Anterior cingulate cortex (tissue), 58 donors: ENCODE measurements around the gene MAP4K2.

ENCODE experiments used
- DNase-seq, 58 donors: peaks; one replicate each; lab custom pipeline; 2025; lab: John Stamatoyannopoulos, UW

The MAP4K2 gene

GRCh38 chr11:64772303-64773018, 30.6 kb downstream of the MAP4K2 start:
- DNase-seq: no peak

GRCh38 chr11:64771861-64772260, 31.2 kb downstream of the MAP4K2 start:
- no peak for DNase-seq

GRCh38 chr11:64770120-64770519, 32.9 kb downstream of the MAP4K2 start:
- DNase-seq: no peak

- DNase-seq: no peak
Measured at GRCh38 chr11:64769283-64769682, 33.7 kb downstream of the MAP4K2 start.

DNA sequence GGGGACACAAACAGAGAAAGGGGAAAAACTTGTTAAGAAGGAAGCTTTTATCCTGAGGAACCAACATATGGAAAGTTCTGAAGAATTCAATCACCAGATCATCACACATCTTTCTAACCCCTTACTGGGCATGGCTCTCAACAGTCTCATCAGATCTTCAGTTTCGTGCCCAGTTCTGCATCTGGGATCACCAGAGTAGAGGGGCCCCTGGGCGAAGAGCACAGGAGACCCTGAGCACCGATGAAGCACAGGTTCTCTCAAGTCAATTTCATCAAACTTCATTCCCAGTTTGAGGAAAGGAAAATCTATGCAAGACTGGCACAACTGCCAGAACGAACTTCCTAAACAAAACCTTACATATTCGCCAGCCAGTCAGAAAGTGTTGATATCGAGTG, 34.7 kb downstream of the MAP4K2 start:
- no peak for DNase-seq

DNA sequence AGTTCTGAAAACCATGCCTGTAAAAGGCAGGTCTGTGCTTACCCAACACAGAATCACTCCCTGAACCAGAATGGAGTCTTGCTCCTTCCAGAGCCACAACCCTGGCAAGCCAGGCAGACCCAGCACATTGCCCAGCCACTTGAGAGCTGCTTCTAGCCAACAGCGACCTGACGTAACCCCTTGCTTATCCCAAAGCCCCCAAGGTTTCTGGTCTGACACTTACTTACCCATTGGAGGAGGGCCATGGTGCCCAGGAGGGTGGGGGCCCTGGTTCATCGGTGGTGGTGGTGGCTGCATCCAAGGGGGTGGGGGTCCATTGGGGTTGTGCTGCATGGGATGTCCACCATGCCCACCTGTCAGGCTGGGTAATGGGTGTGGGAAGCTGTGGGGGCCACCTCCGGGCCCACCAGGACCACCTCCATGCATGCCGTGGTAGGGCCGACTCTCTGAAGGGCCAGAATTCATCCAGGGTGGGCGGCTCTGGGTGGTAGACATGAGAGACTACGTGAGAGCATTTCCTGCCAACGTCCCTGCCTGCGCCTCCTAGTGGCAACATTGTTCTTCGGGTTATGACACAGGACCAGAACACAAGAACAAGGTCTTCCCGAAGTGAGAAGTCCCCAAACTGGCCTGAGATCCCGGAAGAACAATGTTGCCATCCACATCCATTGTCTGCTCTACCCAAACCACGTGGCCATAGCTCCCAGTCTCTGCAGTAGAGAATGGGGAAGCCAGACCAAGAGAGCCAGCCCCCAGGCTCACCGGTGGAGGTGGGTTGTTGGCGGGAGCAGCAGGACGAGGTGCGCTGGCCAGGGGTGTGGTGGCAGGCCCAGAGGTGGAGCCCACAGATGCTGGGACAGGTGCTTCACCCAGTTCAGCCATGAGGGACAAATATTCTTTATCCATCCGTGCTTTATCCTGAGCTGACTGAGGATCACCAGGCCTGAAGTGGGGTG, 35.4 kb downstream of the MAP4K2 start:
- peak in 17 of 58 donors; percentile 10 to 77 (median 33) for DNase-seq

- no peak for DNase-seq
Measured at GRCh38 chr11:64766881-64767280, 36.1 kb downstream of the MAP4K2 start.

- no peak for DNase-seq
Measured at GRCh38 chr11:64765851-64766665, 37.0 kb downstream of the MAP4K2 start.

DNA sequence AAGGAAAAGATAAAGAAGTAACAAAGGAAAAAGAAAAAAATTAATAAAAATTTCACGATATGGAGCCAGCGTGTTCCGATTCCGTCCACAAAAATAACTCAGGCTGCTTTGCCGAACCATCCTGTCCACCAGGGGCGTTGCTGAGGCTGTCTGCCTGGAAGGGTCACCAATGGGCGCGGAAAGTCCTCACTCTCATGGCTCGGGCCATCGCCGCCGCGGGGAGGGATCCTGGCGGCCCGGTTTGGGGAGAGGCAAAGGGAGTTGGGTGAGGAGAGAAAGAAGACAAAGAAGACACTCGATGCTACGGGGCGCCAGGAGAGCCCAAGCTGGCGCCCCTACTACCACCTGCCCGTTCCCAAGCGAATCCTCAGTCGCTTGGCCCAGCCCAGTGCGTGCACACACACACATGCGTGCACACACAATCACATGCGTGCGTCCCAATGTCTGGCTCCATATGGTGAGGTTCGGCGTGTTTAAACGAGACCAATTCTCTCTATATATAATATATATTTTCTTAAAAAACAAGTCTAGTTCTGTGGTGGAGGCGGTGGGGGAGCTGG, 37.6 kb downstream of the MAP4K2 start:
- peak in 3 of 58 donors; percentile 12 to 23 (median 21) for DNase-seq

DNA sequence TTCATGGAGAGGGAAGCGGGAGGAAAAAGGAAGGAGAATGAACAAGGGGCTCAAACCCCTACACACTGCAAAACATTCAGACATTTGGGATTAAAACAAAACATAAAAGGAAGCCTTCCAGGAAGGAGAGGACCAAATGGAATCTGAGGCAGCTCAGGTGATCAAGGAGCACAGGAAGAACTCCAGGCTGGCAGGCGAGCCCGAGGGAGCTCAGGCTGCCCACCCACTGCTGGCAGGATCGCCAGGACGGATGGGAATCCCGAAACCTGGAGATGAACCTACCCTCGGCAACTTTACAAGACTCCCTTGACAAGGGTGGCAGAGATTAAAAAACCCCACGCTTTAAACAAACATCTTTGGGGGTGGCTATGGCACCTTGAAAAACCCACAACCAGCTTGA, 38.3 kb downstream of the MAP4K2 start:
- no peak for DNase-seq

GRCh38 chr11:64764040-64764611, 38.9 kb downstream of the MAP4K2 start:
- DNase-seq: no peak

DNA sequence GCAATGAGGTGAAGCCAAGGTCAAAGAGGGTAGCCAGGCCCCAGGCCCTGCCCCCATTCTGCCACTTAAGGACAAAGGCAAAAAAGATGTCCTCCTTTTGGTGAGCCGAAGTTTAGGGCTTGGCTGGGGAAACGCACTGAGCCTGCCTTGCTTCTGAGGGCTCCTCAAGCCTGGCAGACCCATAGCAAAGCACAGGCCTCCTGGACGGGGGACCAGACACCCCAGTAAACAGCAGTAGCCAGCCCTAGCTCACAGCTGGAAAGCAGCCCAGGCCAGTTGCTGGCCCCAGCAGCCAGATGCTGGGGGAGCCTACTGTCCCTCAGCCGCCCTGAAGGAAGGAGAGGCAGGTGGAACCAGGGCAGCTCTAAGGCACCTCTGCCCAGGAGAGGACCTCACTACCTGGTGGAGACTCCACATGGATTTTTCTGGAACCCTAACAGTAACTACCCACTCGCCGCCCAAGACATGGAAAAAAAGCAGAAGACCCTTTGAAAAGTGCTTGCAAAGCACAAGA, 39.4 kb downstream of the MAP4K2 start:
- peak in 9 of 58 donors; percentile 16 to 69 (median 48) for DNase-seq

DNA sequence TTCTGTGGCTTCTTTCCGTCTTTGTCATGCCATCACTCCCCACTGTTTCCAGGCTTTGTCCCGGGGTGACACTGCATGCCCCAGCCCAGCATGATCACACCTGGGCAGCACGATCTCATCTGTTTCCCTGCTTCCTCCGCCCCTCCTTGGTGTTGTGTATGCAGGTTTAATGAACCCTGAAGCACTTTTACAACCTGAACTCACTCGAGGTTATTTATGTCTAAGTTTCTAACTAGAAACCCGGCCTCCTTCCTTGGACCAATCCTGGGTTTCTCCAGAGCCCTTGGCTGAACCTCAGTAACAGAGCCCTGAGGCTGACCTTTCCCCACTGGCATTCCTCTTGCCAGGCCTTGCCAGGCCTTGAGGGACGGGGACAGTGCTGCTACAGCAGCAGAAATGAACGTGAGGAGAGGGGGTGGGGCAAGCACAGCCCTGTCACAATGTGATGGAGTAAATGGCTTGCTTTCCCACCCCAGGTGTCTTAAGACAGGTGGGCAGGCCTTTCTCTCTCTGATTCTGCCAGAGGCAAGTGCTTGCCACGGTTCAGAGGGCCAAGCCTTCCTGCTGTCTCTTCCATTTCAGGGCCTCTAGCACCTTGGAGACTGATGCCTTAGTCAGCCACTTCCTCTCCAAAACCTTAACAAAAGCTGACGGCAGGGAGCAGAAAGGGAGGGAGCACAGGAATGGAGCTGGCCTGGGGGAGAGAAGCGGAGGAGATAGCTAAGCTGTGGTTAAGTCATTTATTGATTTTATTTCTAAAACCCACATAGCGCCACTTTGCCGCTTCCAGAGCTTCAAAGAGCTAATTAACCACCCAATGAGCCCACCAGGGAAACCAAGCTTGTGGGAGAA, 40.1 kb downstream of the MAP4K2 start:
- peak in 6 of 58 donors; percentile 31 to 59 (median 44) for DNase-seq

DNA sequence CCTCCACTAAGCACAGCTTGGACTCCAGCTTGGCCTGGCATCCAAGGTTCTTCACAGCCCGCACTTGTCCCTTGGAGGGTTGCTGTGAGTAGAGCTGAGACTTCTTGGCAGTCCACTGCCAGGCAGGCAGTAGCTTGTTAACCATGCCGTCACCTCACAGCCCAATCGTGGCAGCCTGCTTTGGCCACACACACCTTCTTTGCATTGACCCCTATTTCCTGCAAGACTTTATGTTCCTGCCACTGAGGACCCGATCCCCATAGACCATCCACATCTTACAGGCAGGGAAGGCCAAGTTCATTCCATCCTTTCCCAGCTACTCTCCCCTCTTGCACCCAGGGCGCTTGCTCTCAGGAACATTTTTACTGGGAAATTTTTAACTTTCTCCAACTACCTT, 40.7 kb downstream of the MAP4K2 start:
- peak in 21 of 58 donors; percentile 6 to 72 (median 43) for DNase-seq

- DNase-seq: no peak
Measured at GRCh38 chr11:64760759-64761420, 42.1 kb downstream of the MAP4K2 start.

GRCh38 chr11:64759722-64760719, 43.0 kb downstream of the MAP4K2 start, which contains the start of gene PYGM:
TSS of gene PYGM (minus strand) at chr11:64759974. CDS start at chr11:64759898, 76 bp downstream.
- peak in 47 of 58 donors; percentile 24 to 86 (median 60) for DNase-seq
